ENCODE results near the gene BCAR3.

Gene BCAR3

GRCh38 chr1:93681101-93681988 is at the start of gene BCAR3:
TSS of gene BCAR3 (minus strand) at chr1:93681837. CDS start at chr1:93674930, 6,907 bp downstream.
- peak; percentile 66 for DNase-seq

DNA sequence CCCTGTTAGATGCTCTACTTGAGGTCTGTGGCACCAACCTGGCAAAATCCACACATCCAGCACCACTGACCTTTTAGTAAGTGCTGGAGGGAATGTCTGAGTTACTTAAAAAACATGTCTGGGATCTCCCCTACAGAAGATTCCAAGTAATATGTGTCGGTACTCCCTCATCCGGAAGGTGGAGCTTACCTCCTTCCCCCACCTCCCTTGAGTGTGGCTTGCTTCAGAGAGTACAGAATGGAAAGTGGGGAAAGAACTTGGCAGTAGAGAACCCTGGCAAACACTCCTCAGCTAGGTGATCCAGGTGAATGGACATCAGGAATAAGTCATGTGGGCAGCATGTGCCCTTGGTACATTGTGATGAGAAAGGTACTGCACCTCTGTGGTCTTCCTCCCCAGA is 49.0 kb upstream of the BCAR3 start:
- no peak for DNase-seq

GRCh38 chr1:93729906-93730305 is 48.3 kb upstream of the BCAR3 start:
- no peak for DNase-seq

DNA sequence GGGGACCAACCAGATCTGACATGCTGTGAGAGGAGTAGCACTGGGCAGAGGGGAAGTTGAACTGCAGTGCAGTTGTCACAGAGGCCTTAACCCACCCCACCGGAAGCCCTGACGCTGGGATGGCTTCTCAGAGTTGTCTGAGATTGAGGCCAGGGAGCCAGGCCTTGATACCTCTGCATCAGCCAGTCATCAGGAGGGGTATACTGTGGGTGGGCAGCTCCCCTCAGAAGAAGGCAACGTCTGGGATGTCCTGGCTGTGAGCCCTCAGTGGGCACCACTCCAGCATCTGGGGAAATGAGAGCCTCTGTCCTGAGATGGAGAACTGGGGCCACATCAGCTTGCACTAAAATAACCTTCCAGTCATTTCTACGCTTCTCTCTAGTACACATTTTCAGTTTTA is 47.9 kb upstream of the BCAR3 start:
- no peak for DNase-seq

DNA sequence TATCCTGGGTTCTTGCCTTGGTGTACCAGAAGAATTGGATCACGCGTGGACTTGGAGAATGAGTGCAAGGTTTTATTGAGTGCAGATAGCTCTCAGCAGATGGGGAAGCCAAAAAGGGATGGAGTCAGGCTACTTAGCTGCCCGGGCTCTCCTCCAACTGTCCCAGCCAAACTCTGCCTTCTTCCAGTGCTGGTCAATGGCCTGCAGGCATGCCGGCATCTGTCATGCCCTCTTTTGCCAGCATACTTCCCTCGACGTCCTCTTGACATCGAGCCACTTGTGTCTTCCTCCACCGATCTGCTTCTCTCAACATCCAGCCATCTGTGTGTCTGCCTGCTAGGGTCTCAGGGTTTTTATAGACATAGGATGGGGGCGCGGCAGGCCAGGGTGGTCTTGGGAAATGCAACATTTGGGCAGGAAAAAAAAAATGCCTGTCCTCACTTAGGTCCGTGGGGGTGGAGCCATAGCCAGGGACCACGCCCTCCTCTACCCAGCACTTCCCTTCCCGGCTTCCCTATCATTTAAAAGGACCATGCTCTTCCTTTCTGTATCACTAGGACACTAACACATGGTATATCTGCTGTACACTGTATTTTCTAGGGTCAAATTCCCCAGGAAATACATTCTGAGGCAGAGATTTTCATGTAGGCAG is 47.0 kb upstream of the BCAR3 start:
- no peak for DNase-seq

GRCh38 chr1:93723733-93724270 is 42.2 kb upstream of the BCAR3 start:
- DNase-seq = no peak

DNA sequence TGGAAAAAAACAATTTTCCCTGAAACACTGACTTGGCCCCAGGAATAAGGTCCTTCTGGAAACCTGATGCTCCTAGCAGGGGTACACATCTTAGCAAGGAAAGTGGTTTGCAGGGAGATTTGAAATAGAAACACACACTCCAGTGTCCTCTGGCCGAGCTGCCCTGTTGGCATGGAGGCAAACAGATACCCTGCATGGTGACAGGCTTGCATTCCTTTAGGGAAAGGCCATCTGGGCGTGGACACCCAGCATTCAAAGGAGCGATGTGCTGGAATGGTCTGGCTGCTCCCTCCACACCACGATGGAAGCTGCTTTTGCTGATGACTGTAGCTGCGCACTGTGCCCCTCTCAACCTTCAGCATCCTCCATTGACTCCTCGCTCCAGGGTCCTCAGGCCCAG is 41.5 kb upstream of the BCAR3 start:
- no peak for DNase-seq

DNA sequence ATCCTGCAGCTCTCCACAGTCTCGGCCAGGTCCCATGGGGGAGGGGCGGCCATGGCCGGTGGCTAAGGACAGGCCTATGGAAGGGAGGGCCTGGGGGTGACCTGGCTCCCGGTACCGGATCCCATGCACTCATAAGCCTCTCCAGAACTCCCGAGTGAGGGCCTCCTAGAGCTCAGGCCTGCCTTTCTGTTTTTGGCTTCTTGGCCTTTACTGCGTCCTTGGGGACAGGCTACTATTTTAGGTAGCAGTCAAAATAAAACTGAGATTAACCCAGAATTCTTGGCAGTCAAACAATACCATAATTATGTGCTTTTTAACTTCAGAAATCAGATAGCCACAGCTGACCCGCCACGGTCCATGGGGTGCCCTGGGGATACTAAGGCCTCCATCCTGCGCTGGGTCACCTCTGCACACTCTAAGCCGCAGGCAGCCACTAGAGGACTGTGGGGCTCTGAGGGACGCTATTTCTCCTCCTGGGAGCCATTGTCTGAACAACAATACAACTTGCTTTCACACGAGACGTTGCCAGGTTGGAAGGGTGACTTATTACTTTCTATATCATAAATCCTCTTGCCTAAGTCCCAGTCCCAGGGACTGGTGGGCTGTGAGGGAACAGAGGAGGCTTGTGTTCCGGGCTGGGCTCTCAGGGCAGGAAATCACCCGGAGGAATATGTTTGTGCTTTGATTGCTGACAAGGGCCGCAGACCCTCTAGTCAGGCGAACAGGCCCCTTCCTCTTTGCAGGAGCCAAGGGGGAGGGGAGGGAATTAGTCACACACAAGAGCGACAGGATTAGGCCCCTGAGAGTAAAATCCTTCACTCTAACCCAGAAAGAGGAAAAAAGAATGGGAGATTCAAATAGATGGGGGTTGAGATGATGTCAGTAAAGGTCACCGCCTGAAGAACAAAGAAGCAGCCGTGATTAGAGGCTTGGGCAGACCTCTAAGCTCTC is 40.7 kb upstream of the BCAR3 start:
- DNase-seq = no peak

DNA sequence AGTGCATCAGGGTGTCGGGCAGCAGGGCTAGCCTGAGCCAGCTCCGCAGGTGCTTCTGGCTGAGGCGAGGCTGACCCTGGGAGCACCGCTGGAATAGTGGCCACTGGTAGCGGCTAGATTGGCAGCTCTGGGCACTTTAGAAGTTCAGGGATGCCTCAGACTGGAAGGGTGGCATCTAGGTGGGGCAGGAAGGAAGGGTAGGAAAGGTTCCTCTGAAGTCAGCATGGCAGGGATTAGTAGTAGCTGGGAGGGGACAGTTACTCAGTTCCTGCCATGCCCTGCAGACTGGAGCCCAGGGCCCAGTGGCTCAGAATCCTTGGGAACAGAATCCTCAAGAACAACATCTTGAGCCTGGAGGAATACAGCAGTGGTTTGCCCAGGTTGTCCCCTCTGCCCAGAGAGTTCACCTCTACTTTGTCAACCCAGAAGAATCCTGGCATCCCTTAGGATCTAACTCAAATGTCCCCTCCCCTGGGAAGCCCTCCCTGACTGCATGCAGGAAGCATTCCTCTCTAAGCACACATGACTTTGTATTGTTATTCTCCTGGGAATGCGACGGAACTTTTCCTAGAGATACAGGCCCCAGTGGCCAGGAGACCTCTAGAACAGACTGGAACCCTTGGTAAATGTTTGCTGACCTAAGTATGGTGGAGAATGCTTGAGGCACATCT is 39.5 kb upstream of the BCAR3 start:
- DNase-seq = no peak

GRCh38 chr1:93717640-93718039 is 36.0 kb upstream of the BCAR3 start:
- no peak for DNase-seq

DNA sequence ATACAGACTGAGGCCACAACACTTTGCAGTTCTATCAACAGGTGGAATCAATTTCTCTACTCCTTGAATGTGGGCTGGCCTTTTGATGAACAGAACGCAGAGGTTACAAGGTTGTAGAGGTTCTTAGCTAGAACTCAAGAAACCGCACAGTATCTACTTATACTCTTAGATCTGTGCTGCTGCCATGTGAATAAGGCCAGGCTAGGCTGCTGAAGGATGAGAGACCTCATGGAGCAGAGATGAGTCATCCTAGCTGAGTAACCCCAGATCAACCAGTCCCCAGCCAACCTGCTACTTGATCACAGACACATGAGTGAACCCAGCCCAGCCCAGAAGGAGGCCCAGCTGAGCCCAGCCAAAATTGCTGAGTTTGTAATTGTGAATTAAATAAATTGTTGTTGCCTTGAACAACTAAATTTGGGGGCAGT is 35.3 kb upstream of the BCAR3 start:
- no peak for DNase-seq

- no peak for DNase-seq
Measured at GRCh38 chr1:93716163-93716562, 34.5 kb upstream of the BCAR3 start.

DNA sequence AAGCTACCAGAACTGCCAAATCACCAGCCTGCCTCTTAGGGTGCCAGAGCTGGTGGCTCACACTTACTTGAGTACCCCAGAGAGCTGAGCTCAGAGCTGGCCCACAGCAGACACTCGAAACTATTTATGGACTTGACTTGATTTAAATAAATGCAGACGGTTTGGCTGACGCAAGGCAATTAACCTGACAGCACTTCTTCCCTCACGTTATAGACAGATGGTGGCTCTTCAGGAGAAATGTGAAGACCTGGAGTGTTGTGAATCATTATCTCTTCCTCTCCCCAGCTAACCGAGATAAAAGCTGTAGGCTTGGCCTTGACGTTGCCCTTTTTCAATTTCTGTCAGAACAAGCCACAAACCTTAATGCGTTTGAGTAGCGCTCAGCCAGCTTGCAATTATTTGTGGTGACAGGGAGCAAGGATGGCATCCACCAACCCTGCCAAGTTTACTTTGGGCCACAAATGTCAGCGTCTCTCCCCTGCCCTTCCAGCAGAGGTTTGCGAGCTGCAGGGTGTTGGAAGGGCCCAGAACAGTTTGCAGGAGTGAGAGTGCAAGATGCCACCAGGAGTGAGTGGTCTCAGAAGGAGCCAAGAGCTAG is 34.0 kb upstream of the BCAR3 start:
- peak; percentile 67 for DNase-seq

DNA sequence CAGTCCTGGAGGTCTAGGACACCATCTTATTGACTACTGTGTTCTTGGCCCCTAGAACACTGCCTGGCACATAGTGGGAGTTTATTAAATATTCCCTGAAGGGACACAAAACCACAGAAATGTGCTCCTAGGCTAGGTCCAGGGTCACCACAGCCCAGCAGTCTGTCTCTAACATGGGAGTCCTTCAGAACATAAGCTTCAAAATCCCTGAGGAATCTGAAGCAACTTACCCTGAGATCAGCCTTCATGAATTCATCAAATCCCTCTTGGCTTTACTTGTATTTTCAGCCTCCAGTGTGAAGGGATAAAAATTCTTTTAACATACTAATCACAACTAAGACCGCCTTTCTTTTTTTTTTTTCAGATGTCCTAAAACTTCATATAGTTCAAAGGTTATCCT is 32.7 kb upstream of the BCAR3 start:
- DNase-seq = no peak

DNA sequence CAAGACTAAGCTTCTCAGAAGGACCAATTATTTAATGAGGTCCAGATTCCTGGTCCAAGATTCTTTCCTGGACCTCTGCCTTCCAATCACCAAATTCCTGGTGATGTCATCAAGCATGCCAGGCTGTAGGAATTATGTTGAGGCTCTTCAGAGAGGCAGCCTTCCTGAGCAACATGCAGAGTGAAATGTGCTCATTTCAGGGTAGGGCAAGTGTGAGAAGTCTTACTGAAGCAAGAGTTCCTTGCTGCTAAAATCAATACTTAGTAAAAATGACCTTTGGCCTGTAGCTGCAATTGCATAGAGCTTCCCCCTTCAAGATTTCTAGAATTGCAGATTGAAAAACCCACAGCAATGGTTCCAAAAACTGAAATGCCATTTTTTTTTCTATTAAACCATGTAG is 31.7 kb upstream of the BCAR3 start:
- no peak for DNase-seq

DNA sequence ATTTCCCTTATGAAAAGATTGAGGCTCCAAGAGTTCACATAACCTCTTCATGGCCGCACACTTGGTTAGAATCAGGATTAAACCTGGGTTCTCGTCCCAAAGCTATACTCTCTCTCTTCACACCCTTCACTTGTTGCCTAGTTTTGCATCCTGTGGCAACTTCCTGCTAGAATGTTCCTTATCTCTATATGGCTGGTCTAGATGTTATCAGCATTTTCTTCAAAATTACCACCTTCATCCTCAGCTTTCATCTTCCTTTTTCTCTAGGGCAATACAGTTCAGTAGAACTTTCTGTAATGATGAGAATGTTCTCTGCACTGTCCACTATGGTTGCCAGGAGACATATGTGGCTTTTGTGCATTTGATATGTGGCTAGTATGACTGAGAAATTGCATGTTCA is 31.1 kb upstream of the BCAR3 start:
- no peak for DNase-seq

DNA sequence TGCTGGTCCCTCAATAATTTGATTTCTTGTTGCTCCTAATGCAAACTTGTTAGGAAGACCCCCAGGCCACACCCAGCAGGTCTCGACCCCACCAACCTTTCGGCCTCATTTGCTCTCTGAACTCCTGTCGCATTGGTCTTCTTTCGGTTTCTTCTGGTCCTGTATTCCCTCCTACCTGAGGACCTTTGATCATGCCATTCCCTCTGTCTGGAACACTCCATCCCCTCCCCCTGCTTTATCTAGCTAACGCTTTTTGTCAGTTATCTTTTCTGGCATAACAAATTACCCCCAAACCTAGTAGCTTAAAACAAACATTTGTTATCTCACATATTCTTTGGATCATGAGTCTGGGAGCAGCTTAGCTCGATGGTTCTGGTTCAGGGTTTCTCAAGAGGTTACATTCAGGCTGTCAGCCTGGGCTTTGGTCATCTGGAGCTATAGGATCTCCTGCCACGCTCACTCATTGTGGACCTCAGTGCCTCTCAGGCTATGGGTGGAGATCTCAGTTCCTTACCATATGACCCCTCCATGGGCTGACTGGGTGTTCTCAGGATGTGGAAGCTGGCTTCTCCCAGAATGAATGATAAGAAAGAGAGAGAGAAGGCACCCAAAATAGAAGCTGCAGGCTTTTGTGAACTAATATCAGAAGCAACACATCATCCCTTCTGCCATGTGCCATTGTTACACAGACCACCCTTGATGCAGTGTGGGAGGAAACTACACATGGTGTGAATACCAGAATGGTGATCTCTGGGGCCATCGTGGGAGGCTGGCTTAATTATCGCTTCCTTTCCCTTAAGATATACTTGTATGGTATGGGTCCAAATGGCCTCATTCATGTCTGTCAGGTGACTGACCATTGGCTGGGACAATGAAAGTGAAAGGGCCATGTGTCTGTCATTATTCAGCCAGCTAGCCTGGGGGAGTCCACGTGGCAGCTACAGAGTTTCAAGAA is 29.1 kb upstream of the BCAR3 start:
- DNase-seq = no peak

GRCh38 chr1:93708734-93709481 is 27.3 kb upstream of the BCAR3 start:
- peak; percentile 33 for DNase-seq

- no peak for DNase-seq
Measured at GRCh38 chr1:93707956-93708355, 26.3 kb upstream of the BCAR3 start.

Measured in NCI-H1092 treated with DMSO at 0.1 percent for 48 hours (cell line).